GM18868 (cell line): ENCODE measurements around the gene DDN.

ENCODE experiments used
- ATAC-seq: cut with Tn5 transposase; IDR thresholded peaks from one replicate; pipeline ENCODE4 v1.9.1; 2021; ENCODE audit warnings: mild to moderate bottlenecking, moderate library complexity; ENCODE audit not compliant: unreplicated experiment

The DDN gene

GRCh38 chr12:48969160-48969771, 29.9 kb downstream of the DDN start:
- no peak for ATAC-seq

- peak; percentile 49 for ATAC-seq
Measured at GRCh38 chr12:48968467-48968866, 30.7 kb downstream of the DDN start.

GRCh38 chr12:48967991-48968390, 31.2 kb downstream of the DDN start:
- ATAC-seq, result no peak

- ATAC-seq, result no peak
Measured at GRCh38 chr12:48966177-48966895, 32.8 kb downstream of the DDN start.

GRCh38 chr12:48965298-48965838, 33.8 kb downstream of the DDN start:
- ATAC-seq, result no peak

GRCh38 chr12:48961801-48962200, 37.4 kb downstream of the DDN start:
- no peak for ATAC-seq

GRCh38 chr12:48961331-48961730, 37.8 kb downstream of the DDN start:
- no peak for ATAC-seq

GRCh38 chr12:48960834-48961233, 38.3 kb downstream of the DDN start:
- ATAC-seq, result no peak

GRCh38 chr12:48958049-48958388, 41.2 kb downstream of the DDN start:
- ATAC-seq, result no peak

- peak; percentile 90 for ATAC-seq
Measured at GRCh38 chr12:48957141-48958048, 41.8 kb downstream of the DDN start, which contains the start of gene ARF3. Gene ARF3 (minus strand): TSS chr12:48957487. CDS start chr12:48941095, 16,392 bp downstream.

GRCh38 chr12:48956279-48957140, 42.7 kb downstream of the DDN start:
- no peak for ATAC-seq

GRCh38 chr12:48954841-48955501, 44.2 kb downstream of the DDN start:
- ATAC-seq, result no peak

- ATAC-seq, result no peak
Measured at GRCh38 chr12:48954061-48954460, 45.1 kb downstream of the DDN start.

GRCh38 chr12:48952691-48953090, 46.5 kb downstream of the DDN start:
- ATAC-seq, result no peak

- ATAC-seq, result no peak
Measured at GRCh38 chr12:48947727-48948126, 51.4 kb downstream of the DDN start.

GRCh38 chr12:48946943-48947342, 52.2 kb downstream of the DDN start:
- no peak for ATAC-seq

- ATAC-seq, result no peak
Measured at GRCh38 chr12:48946205-48946604, 53.0 kb downstream of the DDN start.
